ENCODE measurements around the gene SERPINB6. TPM values are rescaled to one million over a fixed set of nuclear protein-coding genes. Genes with fewer than 3 reads are reported as not detected.

SERPINB6 gene
- total and polyA plus RNA-seq, 9 of the 15 experiments (the other 6 are each of a cell fraction or from before 2014, with no cell fraction given): 86.6 to 211 (median 143) TPM

- TF ChIP-seq STAT5A (IDR thresholded peaks at IDR 0.05; ENCODE audit: borderline replicate concordance, low read length): peak; percentile 49; the same call in 1 of the 2 replicates
- peak; percentile 57 for TF ChIP-seq RBFOX2 (IDR thresholded peaks at IDR 0.05; ENCODE audit: low read depth, low read length)
- TF ChIP-seq HNRNPLL (IDR thresholded peaks at IDR 0.05; ENCODE audit: low read depth, low read length, poor library complexity, severe bottlenecking): no peak
- TF ChIP-seq NFE2L1 (tag; IDR thresholded peaks at IDR 0.05; ENCODE audit: borderline replicate concordance, low read depth): peak; percentile 99
- TF ChIP-seq RBM39 (optimal IDR thresholded peaks at IDR 0.05; ENCODE audit: low read depth, low read length): no peak
- no peak for TF ChIP-seq POLR2B (IDR thresholded peaks at IDR 0.05; ENCODE audit: low read depth, partially characterized antibody)
- TF ChIP-seq HSF4 (CRISPR knock-in tag; IDR thresholded peaks at IDR 0.05; ENCODE audit: borderline replicate concordance): 0 out of 2 replicates have a peak, but pooled peaks have one; percentile 10
- TF ChIP-seq ZC3H11A (IDR thresholded peaks at IDR 0.05; ENCODE audit: low read depth, low read length): no peak
- peak; percentile 100 for TF ChIP-seq ZNF316 (IDR thresholded peaks at IDR 0.05)
- TF ChIP-seq KDM5B (IDR thresholded peaks at IDR 0.05; ENCODE audit: insufficient replicate concordance, low read depth, low read length): peak; percentile 33
- TF ChIP-seq NONO (IDR thresholded peaks at IDR 0.05; ENCODE audit: low read depth in 2 of 2, low read length in 1 of 2): 0 out of 4 replicates have a peak, but pooled peaks have one; percentile 32 to 52
- 0 out of 2 replicates have a peak, but pooled peaks have one; percentile 23 for TF ChIP-seq ZFPM2 (CRISPR knock-in tag; IDR thresholded peaks at IDR 0.05)
- TF ChIP-seq NR2C2 (CRISPR knock-in tag; IDR thresholded peaks at IDR 0.05): 0 out of 2 replicates have a peak, but pooled peaks have one; percentile 10
- TF ChIP-seq NR2C2 (tag; IDR thresholded peaks at IDR 0.05): peak; percentile 88
- TF ChIP-seq NELFE (IDR thresholded peaks at IDR 0.05; ENCODE audit: insufficient read depth, insufficient read length): no peak
- peak; percentile 7; the same call in 1 of the 2 replicates for TF ChIP-seq KLF6 (CRISPR knock-in tag; IDR thresholded peaks at IDR 0.05; ENCODE audit: borderline replicate concordance)
- no peak for TF ChIP-seq HOXB6 (CRISPR knock-in tag; IDR thresholded peaks at IDR 0.05; ENCODE audit: borderline replicate concordance)
- TF ChIP-seq, protein P1, sequence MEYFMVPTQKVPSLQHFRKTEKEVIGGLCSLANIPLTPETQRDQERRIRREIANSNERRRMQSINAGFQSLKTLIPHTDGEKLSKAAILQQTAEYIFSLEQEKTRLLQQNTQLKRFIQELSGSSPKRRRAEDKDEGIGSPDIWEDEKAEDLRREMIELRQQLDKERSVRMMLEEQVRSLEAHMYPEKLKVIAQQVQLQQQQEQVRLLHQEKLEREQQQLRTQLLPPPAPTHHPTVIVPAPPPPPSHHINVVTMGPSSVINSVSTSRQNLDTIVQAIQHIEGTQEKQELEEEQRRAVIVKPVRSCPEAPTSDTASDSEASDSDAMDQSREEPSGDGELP (CRISPR knock-in tag; IDR thresholded peaks at IDR 0.05; ENCODE audit: borderline replicate concordance): peak; percentile 66
- no peak for TF ChIP-seq YY1 (IDR thresholded peaks at IDR 0.05; ENCODE audit: borderline replicate concordance in 1 of 3, control insufficient read depth in 1 of 3, extremely low read depth in 1 of 3, insufficient read depth in 3 of 3, insufficient read length in 1 of 3, insufficient replicate concordance in 2 of 3, low read depth in 1 of 3, low read length in 2 of 3)
- TF ChIP-seq HDAC2 (IDR thresholded peaks at IDR 0.05): peak; percentile 88
- no peak for TF ChIP-seq NR2F6 (CRISPR knock-in tag; IDR thresholded peaks at IDR 0.05)
- peak in 1 of 2 experiments; percentile 93; a peak in 2 of 4 replicates for TF ChIP-seq ARNT (IDR thresholded peaks at IDR 0.05)
- no peak for TF ChIP-seq SIN3B (IDR thresholded peaks at IDR 0.05; ENCODE audit: low read depth)
Observed at GRCh38 chr6:3001773-3002293, 30.5 kb upstream of the SERPINB6 start (continued).

All from K562 (cell line).